GM21447 (cell line): ENCODE results near the gene COLEC11.

Experiments
- ATAC-seq: cut with Tn5 transposase; IDR thresholded peaks from one replicate; pipeline ENCODE4 v1.9.1; 2021; ENCODE audit not compliant: unreplicated experiment

Gene COLEC11

GRCh38 chr2:3670376-3670775, 75.5 kb downstream of the COLEC11 start:
- ATAC-seq, result no peak

GRCh38 chr2:3670941-3671340, 76.0 kb downstream of the COLEC11 start:
- no peak for ATAC-seq

- ATAC-seq, result no peak
Measured at GRCh38 chr2:3672861-3673678, 78.2 kb downstream of the COLEC11 start.

- ATAC-seq, result no peak
Measured at GRCh38 chr2:3674066-3674845, 79.3 kb downstream of the COLEC11 start.

- ATAC-seq, result no peak
Measured at GRCh38 chr2:3675687-3676086, 80.8 kb downstream of the COLEC11 start.

GRCh38 chr2:3677436-3677835, 82.5 kb downstream of the COLEC11 start:
- ATAC-seq, result no peak

- no peak for ATAC-seq
Measured at GRCh38 chr2:3678212-3678611, 83.3 kb downstream of the COLEC11 start.

- ATAC-seq, result no peak
Measured at GRCh38 chr2:3679180-3679579, 84.3 kb downstream of the COLEC11 start.

GRCh38 chr2:3679616-3680393, 84.9 kb downstream of the COLEC11 start:
- no peak for ATAC-seq

- no peak for ATAC-seq
Measured at GRCh38 chr2:3680548-3681345, 85.8 kb downstream of the COLEC11 start.

- no peak for ATAC-seq
Measured at GRCh38 chr2:3681625-3682024, 86.7 kb downstream of the COLEC11 start.

- ATAC-seq, result no peak
Measured at GRCh38 chr2:3682811-3683210, 87.9 kb downstream of the COLEC11 start.

GRCh38 chr2:3683748-3684454, 89.0 kb downstream of the COLEC11 start:
- ATAC-seq, result no peak

GRCh38 chr2:3689998-3690748, 95.3 kb downstream of the COLEC11 start:
- ATAC-seq, result no peak

- ATAC-seq, result no peak
Measured at GRCh38 chr2:3692375-3692774, 97.5 kb downstream of the COLEC11 start.
